NCI-H2171 treated with DMSO at 0.1 percent for 48 hours (cell line): ENCODE data around the gene ADAM33.

Source experiments
- DNase-seq: peaks from one replicate; lab custom pipeline; 2025; lab: John Stamatoyannopoulos, UW

The ADAM33 gene

DNA sequence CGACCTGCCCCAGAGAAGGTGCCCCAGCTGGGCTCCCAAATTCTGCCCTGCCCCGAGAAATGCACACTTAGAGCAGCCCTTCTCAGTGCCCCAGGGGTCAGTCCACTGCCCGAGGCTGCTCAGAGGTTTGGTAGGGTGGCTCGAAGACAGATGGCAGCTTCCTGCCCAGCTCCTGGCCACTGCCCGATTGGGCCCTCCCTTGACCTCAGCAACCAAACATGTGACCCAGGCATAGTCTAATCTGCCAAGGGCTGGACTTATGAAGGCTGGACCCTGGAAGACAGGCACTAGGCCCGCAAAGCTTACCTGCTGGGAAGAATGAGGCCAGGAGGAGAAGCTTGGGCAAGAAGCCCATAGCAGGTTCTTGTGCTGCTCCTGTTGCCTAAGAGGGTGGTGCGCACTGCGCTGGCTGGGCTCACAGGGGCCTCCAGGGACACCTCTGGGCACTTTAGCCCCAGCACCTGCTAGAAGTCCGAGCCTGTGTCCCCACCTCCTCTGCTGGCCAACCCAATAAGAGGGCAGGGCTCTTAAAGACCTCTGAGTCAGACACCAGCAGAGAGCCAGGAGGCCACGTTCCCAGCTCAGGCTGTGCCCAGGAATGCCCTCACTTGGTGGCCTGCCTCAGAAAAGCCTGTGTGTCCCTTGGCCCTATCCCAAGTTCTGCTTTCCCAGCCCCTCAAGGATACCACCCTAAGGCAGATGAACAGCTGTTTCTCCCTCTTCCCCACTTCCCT, 25.1 kb upstream of the ADAM33 start:
- DNase-seq: no peak

DNA sequence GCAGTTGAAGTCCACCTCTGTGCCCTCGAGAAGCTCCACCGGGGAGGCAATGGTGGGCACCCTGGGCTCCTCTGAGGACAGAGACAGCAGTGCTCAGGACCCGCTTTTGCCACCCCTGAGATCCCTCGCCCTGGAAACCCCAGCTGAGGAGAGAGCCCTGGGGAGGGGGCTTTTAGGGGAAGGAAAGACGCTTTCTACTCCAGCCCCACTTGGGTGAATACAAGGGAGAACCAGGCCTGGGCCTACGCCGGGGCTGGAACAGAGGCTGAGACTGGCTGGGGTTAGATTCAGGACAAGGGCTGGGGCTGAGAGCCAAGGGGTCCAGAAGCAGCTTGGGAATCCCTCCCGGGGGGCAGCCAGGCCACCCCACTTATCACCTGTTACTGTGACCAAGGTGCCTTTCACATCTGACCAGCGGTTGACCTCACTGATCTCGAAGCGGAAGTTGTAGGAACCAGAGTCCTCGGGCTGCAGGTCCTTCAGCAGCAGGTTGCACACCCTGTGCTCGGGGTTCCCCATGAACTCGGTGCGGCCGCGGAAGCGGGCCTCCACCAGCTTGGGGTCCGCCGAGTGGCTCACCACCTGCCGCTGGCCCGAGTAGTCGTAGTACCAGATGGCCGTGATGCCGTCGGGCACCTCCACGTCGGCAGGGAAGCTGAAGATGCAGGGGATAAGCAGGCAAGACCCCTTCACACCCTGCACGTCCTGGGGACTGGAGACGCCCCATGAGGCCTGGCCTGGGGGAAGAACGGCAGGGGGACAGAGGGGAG, 24.3 kb upstream of the ADAM33 start:
- DNase-seq: no peak

- no peak for DNase-seq
Observed at GRCh38 chr20:3705491-3705969, 23.7 kb upstream of the ADAM33 start.

GRCh38 chr20:3704087-3704486, 22.3 kb upstream of the ADAM33 start:
- no peak for DNase-seq

- DNase-seq: no peak
Observed at GRCh38 chr20:3702611-3703391, 21.0 kb upstream of the ADAM33 start.

DNA sequence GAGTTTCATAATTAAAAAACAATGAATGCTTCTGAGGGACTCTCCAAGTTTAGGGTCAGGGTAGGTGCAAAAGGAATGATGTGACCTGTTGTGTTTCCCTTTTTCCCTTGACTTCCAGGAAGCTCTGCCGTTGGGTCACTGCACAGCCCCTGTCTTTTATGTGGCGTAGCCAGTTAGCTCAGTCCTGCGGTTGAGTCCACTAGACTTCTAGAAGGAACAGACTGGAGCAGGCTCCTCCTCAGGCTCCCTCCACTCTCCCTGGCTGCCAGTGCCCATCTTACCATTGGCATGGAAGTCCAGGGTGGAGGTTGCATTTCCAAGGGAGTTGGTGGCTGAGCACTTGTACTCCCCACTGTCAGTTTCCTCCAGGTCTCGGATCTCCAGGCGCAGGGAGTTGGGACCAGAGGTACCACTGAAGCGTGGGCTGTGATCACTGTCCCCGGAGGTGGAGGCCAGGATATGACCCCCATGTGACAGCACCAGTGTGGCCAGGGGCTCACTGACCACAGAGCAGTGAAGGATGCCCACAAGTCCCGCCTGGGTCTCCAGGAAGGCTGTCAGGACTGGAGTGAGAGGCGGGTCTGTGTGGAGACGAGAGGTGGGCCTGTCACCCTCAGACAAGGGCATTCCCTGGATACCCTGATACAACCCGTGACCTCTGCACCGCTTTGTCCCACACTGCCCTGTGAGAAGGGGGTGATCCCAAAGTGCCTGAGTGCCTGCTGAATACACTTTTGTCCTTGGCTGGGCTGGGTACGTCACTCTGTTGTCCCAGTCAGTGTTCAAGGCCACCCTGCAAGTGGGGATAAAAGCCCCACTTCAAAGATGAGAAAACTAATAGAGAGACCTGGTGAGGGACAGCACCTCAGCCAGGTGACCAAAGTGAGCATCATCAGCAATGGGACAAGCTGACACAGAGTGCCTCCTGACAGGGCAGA, 19.5 kb upstream of the ADAM33 start:
- no peak for DNase-seq

GRCh38 chr20:3699037-3699436, 17.2 kb upstream of the ADAM33 start:
- no peak for DNase-seq

DNA sequence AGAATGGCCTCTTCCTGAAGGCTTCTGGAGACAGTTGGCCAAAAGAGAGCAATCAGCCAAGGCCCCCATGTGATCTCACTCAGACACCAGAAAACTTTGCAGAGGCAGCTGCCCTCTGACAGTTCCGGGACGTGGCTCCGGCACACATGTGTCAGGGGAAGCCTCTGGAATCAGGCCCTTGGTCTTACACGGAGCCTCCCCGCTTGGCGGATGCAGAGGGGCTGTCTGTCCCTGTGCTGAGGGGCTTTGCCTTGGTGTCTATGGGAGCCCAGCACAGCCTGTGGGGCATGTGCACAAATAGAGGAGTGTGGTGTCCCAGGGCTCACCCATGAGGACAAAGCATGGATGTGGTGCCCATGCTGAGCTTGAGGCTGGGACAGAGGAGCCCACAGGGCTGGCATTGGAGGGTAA, 16.8 kb upstream of the ADAM33 start:
- DNase-seq: no peak

- DNase-seq: no peak
Observed at GRCh38 chr20:3697588-3698305, 15.9 kb upstream of the ADAM33 start.

- DNase-seq: no peak
Observed at GRCh38 chr20:3696745-3697587, 15.2 kb upstream of the ADAM33 start.

DNA sequence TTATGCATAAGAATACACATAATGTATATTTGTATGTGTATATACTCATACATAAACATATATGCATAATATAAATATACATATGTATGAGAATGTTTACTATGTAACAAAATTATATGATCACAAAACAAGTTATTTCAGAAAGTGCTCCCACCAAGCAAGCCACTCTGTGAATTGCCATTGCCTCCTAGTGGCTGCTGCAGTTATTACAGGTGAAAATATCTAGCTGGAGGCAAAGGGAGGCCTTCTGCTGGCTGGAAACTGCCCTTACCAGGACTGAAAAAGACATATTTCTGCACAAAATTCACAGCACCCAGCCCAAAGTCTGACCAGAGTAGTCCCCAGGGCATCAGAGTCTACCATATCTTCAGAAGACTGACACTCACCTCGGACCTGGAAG, 14.4 kb upstream of the ADAM33 start:
- DNase-seq: no peak

GRCh38 chr20:3694864-3695263, 13.1 kb upstream of the ADAM33 start:
- no peak for DNase-seq

- DNase-seq: no peak
Observed at GRCh38 chr20:3693376-3693775, 11.6 kb upstream of the ADAM33 start.

- DNase-seq: no peak
Observed at GRCh38 chr20:3692706-3693294, 11.0 kb upstream of the ADAM33 start.

- DNase-seq: no peak
Observed at GRCh38 chr20:3691897-3692296, 10.1 kb upstream of the ADAM33 start.

DNA sequence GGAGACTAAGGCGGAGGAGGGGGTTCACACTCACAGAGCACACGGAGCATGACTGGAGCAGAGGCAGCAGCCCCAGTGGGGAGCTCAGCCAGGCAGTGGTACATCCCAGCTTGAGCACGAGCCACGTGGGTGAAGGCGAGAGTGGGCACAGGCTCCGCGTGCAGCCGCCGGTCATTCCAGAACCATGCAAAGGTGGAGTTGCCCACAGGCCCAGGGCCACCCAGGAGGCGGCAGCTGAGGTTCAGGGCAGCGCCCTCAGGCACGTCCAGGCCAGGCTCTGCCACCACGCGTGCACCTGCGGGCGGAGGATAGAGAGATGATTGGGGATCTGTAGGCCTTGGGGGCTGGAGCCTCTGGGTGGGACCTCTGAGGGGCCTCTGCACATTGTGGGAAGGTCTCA, 9.5 kb upstream of the ADAM33 start:
- DNase-seq: no peak

GRCh38 chr20:3690413-3690812, 8.6 kb upstream of the ADAM33 start:
- DNase-seq: no peak

DNA sequence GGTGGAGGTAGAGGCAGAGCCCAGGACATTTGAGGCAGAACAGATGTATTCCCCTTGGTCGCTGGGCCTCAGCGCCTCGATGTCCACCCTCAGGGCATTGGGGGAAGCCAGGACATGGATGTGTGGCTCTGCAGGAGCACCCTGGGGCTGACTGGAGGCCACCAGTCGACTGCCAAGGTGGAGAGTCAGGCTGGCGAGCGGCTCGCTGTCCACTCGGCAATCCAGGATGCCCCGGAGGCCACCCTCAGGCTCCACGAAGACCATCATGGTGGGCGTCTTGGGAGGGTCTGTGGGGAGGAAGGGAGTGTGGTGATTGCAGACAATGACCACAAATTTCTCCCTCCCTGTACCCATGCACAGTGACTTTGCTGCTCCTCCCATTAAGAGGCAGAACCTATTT, 8.2 kb upstream of the ADAM33 start:
- DNase-seq: no peak

- DNase-seq: no peak
Observed at GRCh38 chr20:3687655-3688054, 5.8 kb upstream of the ADAM33 start.
